AML-193 (cell line): ENCODE data around the gene EPHB4.

Source experiments
- DNase-seq, 2 experiments: peaks; one replicate each; lab custom pipeline; 2025; lab: John Stamatoyannopoulos, UW

EPHB4 gene

GRCh38 chr7:100854146-100854895, 27.0 kb upstream of the EPHB4 start:
- DNase-seq, result no peak

- peak; percentile 77 to 85 for DNase-seq
These were observed 24.9 kb upstream of the EPHB4 start, which contains the start of gene SLC12A9 for GRCh38 chr7:100852048-100852872. Gene SLC12A9 (plus strand): TSS chr7:100852713. CDS start chr7:100854198, 1,485 bp downstream.

GRCh38 chr7:100847360-100847759, 20.0 kb upstream of the EPHB4 start:
- DNase-seq, result no peak

DNA sequence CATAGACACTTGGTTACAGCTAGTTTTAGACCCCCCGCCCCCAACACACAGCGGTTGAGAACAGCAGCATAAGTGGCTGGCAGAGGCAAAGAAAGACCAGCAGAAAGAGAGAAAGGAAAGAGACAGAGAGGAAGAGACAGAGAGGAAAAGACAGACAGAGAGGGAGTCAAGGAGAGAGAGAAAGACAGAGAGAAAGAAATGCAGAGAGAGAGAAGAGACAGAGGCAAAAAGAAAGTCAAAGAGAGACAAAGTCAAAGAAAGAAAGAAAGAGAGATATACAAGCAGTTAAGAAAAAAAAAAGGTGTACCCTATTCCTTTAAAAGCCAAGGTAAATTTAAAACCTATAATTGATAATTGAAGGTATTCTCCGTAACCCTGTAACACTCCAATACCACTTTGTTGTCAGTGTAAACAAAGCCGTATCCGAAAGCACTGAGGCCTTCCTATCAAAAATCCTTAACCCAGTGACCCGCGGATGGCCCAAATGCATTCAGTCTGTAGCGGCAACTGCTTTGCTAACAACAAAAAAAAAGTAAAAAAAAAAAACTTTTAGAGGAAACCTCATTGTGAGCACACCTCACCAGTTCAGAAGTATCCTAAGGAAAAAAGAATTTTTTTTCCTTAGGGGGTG, 13.3 kb upstream of the EPHB4 start:
- DNase-seq, result no peak

- DNase-seq, result no peak
These were observed 12.0 kb upstream of the EPHB4 start for GRCh38 chr7:100839361-100839760.

- DNase-seq, result peak; percentile 43 to 59
These were observed 9.9 kb upstream of the EPHB4 start for GRCh38 chr7:100837099-100837836.

- no peak for DNase-seq
These were observed 9.4 kb upstream of the EPHB4 start for GRCh38 chr7:100836812-100837098.

GRCh38 chr7:100835903-100836811, 8.8 kb upstream of the EPHB4 start:
- no peak for DNase-seq

DNA sequence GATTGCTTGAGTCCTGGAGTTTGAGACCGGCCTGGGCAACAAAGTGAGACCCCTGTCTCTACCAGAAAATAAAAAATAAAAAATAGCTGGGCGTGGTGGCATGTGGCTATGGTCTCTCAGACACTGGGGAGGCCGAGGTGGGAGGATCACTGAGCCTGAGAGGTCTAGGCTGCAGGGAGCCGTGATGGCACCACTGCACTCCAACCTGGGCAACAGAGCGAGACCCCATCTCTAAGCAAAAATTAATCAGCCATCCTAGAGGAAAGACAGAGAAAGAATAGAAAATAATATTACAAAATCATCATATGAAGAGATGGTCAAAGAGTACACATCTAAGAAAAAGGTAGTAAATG, 4.9 kb upstream of the EPHB4 start:
- no peak for DNase-seq

GRCh38 chr7:100830396-100830795, 3.1 kb upstream of the EPHB4 start:
- DNase-seq, result no peak

GRCh38 chr7:100829150-100829716, 1.9 kb upstream of the EPHB4 start:
- DNase-seq, result no peak

- no peak for DNase-seq
These were observed 601 bp downstream of the EPHB4 start for GRCh38 chr7:100826514-100827329.

- peak; percentile 40 to 43 for DNase-seq
These were observed 1.4 kb downstream of the EPHB4 start for GRCh38 chr7:100825751-100826513.

DNA sequence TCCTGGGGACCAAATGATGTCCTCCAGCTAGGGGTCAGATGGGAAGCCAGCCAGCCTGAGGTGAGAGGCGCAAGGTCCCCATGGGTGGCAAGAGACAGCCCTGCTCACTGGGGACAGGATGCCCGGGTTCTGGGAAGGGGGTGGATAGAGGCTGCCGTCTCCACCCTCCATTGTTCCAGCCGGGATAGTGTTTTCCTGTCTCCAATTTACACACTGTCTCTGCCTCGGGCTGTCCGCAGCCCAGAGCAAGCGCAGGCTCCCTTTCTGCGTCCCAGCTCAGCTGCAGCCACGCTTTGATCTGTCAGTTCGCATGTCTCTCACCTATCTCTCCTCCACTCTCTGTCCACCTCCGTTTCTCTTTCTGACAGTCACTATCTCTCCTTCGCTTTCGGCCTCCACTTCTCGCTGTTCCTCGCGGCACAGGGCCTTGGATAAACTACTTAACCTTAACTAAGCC, 2.1 kb downstream of the EPHB4 start:
- DNase-seq, result no peak

- no peak for DNase-seq
These were observed 2.7 kb downstream of the EPHB4 start for GRCh38 chr7:100824499-100825214.

DNA sequence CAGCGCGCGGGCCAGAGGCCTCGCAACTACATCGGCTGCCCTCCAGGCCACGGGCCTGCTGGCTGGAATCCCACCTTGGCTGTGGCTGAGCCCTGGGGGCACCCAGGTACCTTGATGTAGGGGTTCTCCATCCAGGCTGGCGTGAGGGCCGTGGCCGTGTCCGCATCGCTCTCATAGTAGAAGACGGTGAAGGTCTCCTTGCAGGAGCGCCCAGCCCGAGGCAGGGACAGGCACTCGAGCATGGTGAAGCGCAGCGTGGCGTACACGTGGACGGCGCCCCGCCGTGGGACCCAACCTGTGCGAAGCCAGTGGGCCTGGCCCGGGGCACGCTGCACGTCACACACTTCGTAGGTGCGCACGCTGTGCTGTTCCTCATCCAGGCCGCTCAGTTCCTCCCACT, 3.8 kb downstream of the EPHB4 start:
- DNase-seq, result no peak

GRCh38 chr7:100823140-100823525, 4.2 kb downstream of the EPHB4 start:
- no peak for DNase-seq
